Measurements from ENCODE around the gene UBAP2.

UBAP2 gene

GRCh38 chr9:33878691-33879366, 169.9 kb downstream of the UBAP2 start:
- DNase-seq, result no peak

GRCh38 chr9:33877727-33878489, 170.8 kb downstream of the UBAP2 start:
- no peak for DNase-seq

All from anterior cingulate cortex (tissue), 58 donors.